ENCODE measurements around the gene CEP85L. TPM values are rescaled to one million over a fixed set of nuclear protein-coding genes. Genes with fewer than 3 reads are reported as not detected.

The CEP85L gene
- total RNA-seq, 1 donor from 2014 or later = 3.0 TPM

GRCh38 chr6:118580585-118581419, 70.6 kb downstream of the CEP85L start:
- peak; percentile 97 for ATAC-seq

GRCh38 chr6:118579786-118580185, 71.6 kb downstream of the CEP85L start:
- no peak for ATAC-seq
- no peak for DNase-seq (ENCODE audit: low spot score)

More at GRCh38 chr6:118580585-118581419, 70.6 kb downstream of the CEP85L start:
- no peak for DNase-seq (ENCODE audit: low spot score)

DNA sequence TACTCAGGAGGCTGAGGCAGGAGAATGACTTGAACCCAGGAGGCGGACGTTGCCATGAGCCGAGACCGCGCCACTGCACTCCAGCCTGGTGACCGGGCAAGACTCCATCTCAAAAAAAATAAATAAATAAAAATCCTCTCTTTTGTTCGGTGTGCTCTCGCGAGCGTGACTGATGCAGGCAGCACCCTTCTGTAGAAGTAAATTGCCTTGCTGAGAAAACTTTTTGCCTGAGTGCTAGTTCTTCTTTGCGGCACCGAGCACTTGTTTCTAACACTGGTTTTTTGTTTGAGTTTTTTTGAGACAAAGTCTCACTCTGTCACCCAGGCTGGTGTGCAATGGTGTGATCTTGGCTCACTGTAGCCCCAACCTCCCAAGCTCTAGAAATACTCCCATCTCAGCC, 72.8 kb downstream of the CEP85L start:
- ATAC-seq = no peak
- no peak for DNase-seq (ENCODE audit: low spot score)

- ATAC-seq = no peak
- no peak for DNase-seq (ENCODE audit: low spot score)
Observed at GRCh38 chr6:118577972-118578371, 73.4 kb downstream of the CEP85L start.

GRCh38 chr6:118574051-118574865, 77.1 kb downstream of the CEP85L start:
- no peak for ATAC-seq
- no peak for DNase-seq (ENCODE audit: low spot score)

DNA sequence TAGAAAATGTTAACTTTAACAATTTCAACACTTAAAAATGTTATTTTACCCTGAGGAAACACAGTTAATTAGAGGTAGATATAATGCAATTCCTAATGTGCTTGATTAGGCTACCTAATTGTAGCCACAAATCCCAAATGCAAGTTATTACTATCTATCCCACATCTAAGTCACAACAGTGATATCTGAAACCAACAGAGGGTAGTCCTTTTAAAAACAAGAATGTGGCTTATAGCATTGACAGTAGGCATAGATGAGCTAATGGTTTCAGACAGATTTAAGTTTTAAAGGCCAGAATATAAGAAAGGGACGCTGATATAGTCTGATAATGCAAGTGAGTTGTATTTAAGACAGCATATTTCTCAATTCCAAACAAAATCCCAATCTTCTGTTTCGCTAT, 80.3 kb downstream of the CEP85L start:
- ATAC-seq = no peak
- DNase-seq (ENCODE audit: low spot score) = no peak

DNA sequence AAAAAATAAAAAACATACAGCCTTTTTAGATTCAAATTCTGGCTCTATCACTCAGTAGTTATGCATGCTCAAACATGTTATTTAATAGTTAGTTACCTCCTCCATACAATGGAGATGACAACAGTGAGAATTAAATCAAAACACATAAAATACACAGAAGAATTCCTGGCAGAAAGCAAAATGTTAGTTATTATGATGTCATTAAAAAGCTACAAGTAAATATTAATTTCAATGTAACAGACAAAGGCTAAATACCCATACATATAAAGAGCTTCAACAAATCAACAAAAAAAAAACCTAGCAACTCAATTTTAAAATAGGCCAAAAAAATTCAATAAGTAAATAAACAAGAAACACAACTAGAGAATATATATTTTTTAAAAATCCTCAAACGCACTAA, 81.9 kb downstream of the CEP85L start:
- ATAC-seq = no peak

DNA sequence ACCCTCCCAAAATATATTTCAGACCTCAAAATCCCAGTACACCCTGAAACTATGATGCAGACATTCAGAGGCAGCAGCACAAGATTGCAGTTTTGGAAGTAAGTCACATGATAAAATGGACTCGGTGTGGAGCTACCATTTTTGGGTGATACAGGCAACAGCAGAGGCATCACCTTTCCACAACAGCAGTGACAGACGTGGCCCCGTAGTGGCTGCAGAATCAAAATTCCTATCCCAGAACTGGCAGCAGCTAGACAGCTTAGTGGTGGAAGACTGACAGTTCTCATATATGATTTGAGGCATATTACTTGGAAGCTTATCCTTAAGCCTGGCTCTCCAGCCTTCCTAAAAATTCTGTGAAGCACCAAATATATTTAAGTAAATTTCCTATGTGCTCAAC, 83.4 kb downstream of the CEP85L start:
- ATAC-seq = no peak
- no peak for DNase-seq (ENCODE audit: low spot score)

More for the DNA sequence above, 81.9 kb downstream of the CEP85L start:
- no peak for DNase-seq (ENCODE audit: low spot score)

GRCh38 chr6:118565311-118565960, 86.0 kb downstream of the CEP85L start:
- no peak for ATAC-seq
- no peak for DNase-seq (ENCODE audit: low spot score)

DNA sequence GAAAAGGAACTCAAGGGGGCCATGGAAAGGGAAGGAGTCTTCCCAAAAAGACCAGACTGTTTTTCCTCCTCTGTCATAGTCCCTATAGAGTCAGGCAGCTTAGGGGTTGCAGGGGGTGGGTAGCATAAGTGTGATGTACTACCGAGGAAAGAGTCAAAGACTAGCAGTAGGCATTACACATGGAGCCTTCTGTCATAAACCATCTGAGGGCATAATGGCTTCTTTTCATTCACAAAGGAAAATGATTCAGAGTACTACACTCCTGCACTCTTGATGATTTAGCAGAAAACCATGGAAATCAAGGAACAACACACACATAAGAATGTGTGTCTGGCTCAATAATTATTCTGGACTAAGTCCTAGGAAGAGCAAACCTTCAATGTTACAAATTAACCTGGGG, 88.4 kb downstream of the CEP85L start:
- no peak for ATAC-seq
- DNase-seq (ENCODE audit: low spot score) = no peak

GRCh38 chr6:118562248-118562647, 89.1 kb downstream of the CEP85L start:
- no peak for ATAC-seq
- no peak for DNase-seq (ENCODE audit: low spot score)

- DNase-seq (ENCODE audit: low spot score) (no peak), ATAC-seq (no peak)
Observed at GRCh38 chr6:118559659-118560058, 91.7 kb downstream of the CEP85L start.

DNA sequence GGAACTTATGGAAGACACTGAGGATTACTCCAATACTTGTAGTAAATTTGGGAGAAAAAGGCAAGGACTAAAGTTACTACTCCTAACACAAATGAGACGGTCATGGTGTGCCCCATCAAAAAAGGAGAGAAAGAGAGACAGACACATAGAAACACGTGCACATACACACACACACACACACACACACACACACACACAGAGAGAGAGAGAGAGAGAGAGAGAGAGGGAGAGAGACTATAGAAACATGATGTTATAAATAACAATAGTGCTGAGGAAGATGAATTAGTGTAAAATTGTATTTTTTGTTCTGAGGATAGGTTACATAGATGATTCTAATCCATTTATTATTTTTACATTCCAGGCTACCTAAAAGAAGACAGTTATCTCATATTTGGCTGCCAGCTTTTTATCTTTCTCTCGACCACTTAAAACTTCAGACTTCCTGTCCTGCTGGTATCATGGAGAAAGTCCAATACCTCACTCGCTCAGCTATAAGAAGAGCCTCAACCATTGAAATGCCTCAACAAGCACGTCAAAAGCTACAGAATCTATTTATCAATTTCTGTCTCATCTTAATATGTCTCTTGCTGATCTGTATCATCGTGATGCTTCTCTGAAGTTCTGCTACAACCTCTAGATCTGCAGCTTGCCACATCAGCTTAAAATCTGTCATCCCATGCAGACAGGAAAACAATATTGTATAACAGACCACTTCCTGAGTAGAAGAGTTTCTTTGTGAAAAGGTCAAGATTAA, 92.8 kb downstream of the CEP85L start:
- ATAC-seq = no peak
- no peak for DNase-seq (ENCODE audit: low spot score)

GRCh38 chr6:118554698-118555097, 96.7 kb downstream of the CEP85L start:
- ATAC-seq = no peak

DNA sequence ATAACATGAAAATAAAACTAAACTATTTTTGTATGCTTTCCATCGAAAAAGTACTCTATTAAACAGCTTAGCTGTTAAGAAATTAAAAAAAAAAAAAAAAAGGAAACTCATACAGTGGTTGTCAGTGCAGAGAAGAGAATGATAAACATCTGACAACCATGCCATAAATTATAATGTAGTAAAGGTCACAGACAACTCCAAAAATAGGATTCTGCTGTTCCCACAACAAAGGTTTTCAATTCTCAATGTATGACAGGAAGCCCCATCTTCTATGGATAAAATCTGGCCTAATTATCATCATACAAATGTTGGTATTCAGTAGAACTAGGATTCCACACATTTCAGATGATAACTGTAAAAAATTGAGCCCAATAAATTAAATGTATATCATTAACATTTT, 98.3 kb downstream of the CEP85L start:
- DNase-seq (ENCODE audit: low spot score) = no peak
- no peak for ATAC-seq

More at GRCh38 chr6:118554698-118555097, 96.7 kb downstream of the CEP85L start:
- DNase-seq (ENCODE audit: low spot score) = no peak

DNA sequence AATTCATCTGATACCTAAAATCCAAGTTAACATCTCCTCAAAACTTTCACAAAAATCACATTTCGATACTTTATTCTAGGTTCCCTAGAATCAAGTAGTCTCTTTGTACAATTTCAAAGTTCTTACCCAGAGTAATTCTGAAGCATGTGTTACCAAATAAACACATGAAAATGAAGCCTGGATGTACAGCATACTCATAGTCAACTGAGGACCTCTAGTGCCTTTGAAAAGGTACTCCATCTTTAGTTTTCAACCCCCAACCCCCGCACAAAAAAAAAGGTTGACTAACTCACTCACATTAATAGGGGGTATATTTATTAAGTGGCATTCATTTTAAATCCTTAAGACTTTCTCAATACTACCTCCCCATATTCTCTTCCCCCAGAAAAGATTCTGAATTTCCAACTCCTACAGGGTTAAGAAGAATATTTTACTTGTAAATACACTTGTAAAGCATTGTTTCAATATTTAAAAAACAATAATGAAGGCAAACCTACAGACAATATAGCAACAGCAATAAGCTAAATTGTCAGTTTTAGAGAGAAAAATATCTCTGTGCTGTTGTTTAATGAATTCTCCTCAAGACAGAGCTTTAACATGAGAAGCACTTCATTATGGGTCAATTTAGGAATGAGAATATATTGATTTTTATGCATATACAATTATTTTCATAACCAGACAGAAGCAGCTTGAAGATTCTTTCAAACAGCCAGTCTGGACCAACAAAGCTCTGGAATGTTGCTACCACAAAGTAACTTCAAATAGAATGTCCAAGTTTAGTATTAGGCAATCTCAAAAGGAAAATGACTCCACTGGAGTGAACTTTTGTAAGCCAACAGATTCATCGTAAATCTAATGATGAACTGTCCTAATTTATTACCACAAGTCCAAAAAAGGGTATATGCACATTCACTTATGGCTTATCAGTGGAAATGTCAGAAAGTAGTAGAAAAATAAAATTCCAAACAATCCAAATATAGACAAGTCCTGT, 100.0 kb downstream of the CEP85L start:
- DNase-seq (ENCODE audit: low spot score) (no peak), ATAC-seq (peak; percentile 98)

DNA sequence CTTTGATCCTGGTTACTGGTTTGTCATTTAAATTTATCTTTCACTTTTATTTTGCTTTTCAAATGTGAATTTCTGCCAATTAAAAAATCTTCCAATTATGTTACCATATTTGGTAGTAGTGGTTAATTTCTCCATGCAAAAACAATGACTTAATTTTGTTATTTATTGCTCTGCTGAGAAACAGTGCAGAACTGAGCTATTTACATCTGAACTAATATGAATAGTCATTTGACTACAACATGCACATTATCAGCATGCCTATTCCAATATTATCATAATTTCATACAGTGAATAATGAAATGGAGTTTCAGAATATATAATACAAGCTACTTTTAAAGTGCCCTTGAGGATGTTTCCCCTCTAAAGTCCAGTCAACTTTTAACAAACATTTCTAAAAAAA, 102.8 kb downstream of the CEP85L start:
- ATAC-seq (no peak), DNase-seq (ENCODE audit: low spot score) (no peak)

- no peak for DNase-seq (ENCODE audit: low spot score)
- ATAC-seq = no peak
Observed at GRCh38 chr6:118548136-118548535, 103.3 kb downstream of the CEP85L start, which contains the start of gene PLN. Gene PLN (plus strand): TSS chr6:118548296. CDS start chr6:118558922, 10,626 bp downstream.

GRCh38 chr6:118546880-118547218, 104.5 kb downstream of the CEP85L start:
- DNase-seq (ENCODE audit: low spot score) (no peak), ATAC-seq (no peak)
